PC-3 (cell line): Measurements from ENCODE around the gene COL9A3.

Experiments used
- EZH2 ChIP-seq: fragments of 300-600 bp; sonication (generic); IDR thresholded peaks from one replicate; pipeline ENCODE4 v1.6.1; 2017; ENCODE audit warnings: antibody characterized with exemption, mild to moderate bottlenecking, low read length; ENCODE audit not compliant: unreplicated experiment
- EZH2phosphoT487 ChIP-seq: fragments of 300-600 bp; sonication (generic); IDR thresholded peaks from 2 replicates; pipeline ENCODE4 v1.6.1; 2018; ENCODE audit warnings: mild to moderate bottlenecking, antibody characterized with exemption, low read length, borderline replicate concordance
- TF ChIP-seq, protein P1 (sequence below): fragments of 300-600 bp; sonication (generic); conservative IDR thresholded peaks from 2 replicates; pipeline ENCODE4 v1.5.1; 2017; ENCODE audit warnings: antibody characterized with exemption, low read depth, mild to moderate bottlenecking, low read length

DNA sequence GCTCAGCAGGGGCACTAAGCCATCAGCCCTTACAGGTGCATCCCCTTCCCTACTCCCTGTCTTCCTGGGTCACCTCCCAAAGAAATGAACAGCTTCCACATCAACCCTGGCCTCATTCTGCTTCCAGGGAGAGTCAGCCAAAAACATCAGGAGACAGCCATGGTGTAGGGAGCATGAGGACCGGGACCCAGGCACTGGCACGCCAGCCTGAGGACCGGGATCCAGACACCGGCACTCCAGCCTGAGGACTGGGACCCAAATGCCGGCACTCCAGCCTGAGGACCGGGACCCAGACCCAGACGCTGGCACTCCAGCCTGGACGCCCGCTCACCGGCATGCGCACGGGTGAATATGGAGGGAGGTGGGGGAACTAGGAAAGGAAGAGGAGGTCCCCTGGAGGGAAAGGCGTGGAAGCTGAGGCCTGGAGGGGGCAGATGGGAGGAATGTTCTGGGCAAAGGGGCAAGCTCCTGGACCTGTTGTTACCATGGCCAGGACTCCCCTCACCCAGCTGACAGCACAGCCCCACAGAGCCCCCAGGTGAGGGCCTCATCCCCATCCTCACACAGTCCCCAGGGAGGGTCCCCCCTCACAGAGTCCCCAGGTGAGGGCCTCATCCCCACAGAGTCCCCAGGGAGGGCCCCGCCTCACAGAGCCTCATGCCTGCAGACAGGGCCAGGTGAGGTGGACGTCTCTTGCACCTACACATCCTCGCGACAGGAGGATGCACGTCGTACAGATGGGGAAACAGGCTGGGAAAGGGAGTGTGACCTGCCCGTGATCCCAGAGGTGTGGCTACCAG, 46.5 kb upstream of the COL9A3 start:
- TF ChIP-seq, protein P1, sequence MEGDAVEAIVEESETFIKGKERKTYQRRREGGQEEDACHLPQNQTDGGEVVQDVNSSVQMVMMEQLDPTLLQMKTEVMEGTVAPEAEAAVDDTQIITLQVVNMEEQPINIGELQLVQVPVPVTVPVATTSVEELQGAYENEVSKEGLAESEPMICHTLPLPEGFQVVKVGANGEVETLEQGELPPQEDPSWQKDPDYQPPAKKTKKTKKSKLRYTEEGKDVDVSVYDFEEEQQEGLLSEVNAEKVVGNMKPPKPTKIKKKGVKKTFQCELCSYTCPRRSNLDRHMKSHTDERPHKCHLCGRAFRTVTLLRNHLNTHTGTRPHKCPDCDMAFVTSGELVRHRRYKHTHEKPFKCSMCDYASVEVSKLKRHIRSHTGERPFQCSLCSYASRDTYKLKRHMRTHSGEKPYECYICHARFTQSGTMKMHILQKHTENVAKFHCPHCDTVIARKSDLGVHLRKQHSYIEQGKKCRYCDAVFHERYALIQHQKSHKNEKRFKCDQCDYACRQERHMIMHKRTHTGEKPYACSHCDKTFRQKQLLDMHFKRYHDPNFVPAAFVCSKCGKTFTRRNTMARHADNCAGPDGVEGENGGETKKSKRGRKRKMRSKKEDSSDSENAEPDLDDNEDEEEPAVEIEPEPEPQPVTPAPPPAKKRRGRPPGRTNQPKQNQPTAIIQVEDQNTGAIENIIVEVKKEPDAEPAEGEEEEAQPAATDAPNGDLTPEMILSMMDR, result no peak
- TF ChIP-seq EZH2 (no peak), EZH2phosphoT487 (no peak)
